Right lobe of liver (tissue), 6 donors: ENCODE results near the gene ESPN. TPM values are rescaled to one million over a fixed set of nuclear protein-coding genes. Genes with fewer than 3 reads are reported as not detected.
"Not testable (repeated sequence)": the region's sequence is repeated elsewhere in the genome, so short reads cannot be mapped to it uniquely, and the experiment has no call there.

Experiments used
- ATAC-seq, 4 donors: fragments of 200-7000 bp; cut with Tn5 transposase; one replicate each; pipeline ENCODE4 v1.9.1; 2020; ENCODE audit warnings: mild to moderate bottlenecking in 4 of 4, moderate library complexity in 4 of 4
- DNase-seq, 3 donors: peaks; one replicate each; pipeline ENCODE4 v3.0.0-alpha.2; 2020
- H3K27ac ChIP-seq, 3 donors: fragments of 200-600 bp; one replicate each; pipeline ENCODE4 v1.8.0; 2022
- H3K27me3 ChIP-seq, 2 donors: fragments of 200-600 bp; one replicate each; pipeline ENCODE4 v1.8.0; 2022
- H3K36me3 ChIP-seq, 4 donors: fragments of 200-600 bp; sonication (generic) in 1 of 4; one replicate each; pipeline versions ENCODE4 v1.5.1 to v1.8.0; 2017 to 2022; ENCODE audit warnings: control low read depth in 1 of 4
- H3K4me1 ChIP-seq, 4 donors: fragments of 200-600 bp; sonication (generic) in 1 of 4; one replicate each; pipeline versions ENCODE4 v1.5.1 to v1.8.0; 2017 to 2022; ENCODE audit warnings: control low read depth in 1 of 4
- H3K4me3 ChIP-seq, 3 donors: fragments of 200-600 bp; one replicate each; pipeline ENCODE4 v1.8.0; 2022
- H3K9me3 ChIP-seq, 4 donors: fragments of 200-600 bp; sonication (generic) in 1 of 4; one replicate each; pipeline versions ENCODE4 v1.5.1 to v1.8.0; 2017 to 2022; ENCODE audit warnings: control low read depth in 1 of 4
- POLR2A ChIP-seq: fragments of 450-650 bp; IDR thresholded peaks from one replicate; pipeline ENCODE4 v1.6.1; 2017; ENCODE audit warnings: antibody characterized with exemption, mild to moderate bottlenecking
- WGBS: methylation state at CpG from one replicate; pipeline ENCODE4 v1.1.6; 2018; ENCODE audit warnings: low coverage, low lambda C conversion rate; ENCODE audit not compliant: insufficient coverage; ENCODE audit errors: missing lambda C conversion rate; 5-methylcytosine and 5-hydroxymethylcytosine counted together
- intact Hi-C, 2 donors: fragments of 100-400 bp; cut with DNase I; formaldehyde crosslinking; loops; one replicate each; pipeline versions ENCODE4 v1.11.2 to v1.14.1; 2022
- total RNA-seq, 6 experiments: library from RNA; depleted of rRNA in 2 of 6; stranded (reverse); fragments of >200 nt in 2 of 6; fragmentation: NEBNext Ultra II Directional in 3 of 6; extraction: Animal tissue kit (Norgen Biotek cat#: 25700) in 3 of 6; gene quantifications; one replicate each; pipeline versions ENCODE4 v1.1.0 to v1.2.4, GENCODE V29; 2016 to 2023
- TF ChIP-seq, protein P1 (sequence below), 4 donors: fragments of 200-600 bp in 3 of 4; fragments of 450-650 bp in 1 of 4; IDR thresholded peaks; one replicate each; pipeline versions ENCODE4 v1.5.1 to v1.8.0; 2016 to 2022; ENCODE audit warnings: antibody characterized with exemption in 4 of 4, mild to moderate bottlenecking in 2 of 4
- donor health status: DM: no; HTN: yes; CAD: no.
- donor health status: DM: no; HTN: no; CAD: no.
- donor health status: DM: no; HTN: no; CAD: no.
- donor health status: DM: no; HTN: yes; CAD: no.
- donor health status: DM: no; HTN: yes; CAD: no.

The ESPN gene
- total RNA-seq, 6 experiments from 2014 or later = 81.6 to 149 (median 120) TPM

DNA sequence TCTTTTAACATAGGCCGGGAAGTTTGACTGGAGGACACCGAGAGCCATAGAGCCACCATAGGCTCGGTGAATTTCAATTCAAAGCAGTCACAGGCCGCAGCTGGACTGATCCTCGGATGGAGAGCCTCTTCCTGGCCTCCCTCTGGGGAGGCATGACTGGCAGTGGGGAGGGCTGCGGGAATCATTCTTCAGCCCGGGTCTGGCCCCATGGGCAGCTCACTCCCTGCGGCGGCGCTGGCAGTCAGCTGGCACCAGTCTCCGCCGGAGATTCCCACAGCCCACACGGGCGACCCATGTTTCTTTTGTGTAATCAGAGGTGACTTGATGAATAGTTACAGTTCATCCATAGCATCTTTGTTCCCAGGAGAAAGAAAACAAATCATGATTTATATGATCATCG lies 10.6 kb downstream of the ESPN start:
- WGBS = 65% methylated on average over 2 of the region's 15 CpGs
- DNase-seq = no peak
- H3K27me3 ChIP-seq = no peaks in the 10 kb centered on the region

DNA sequence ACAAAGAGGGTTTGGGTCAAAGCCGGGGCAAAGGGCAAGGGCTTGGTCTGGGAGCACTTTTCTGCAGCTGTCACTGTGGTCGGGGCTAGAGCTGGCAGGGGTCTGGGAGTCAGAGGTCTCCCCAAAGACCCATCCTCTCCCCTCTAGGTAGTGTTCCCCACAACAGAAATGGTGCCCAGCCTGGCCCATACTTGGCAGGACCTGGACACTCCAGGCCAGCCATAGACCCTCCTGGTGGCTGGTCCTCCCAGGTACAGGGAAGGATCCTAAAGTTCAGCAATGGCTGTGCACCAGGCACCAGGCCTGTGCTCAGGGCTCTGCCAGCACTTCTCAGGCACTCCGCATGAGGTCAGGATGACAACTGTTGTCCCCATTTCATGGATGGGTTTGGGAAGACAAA lies 11.0 kb downstream of the ESPN start:
- WGBS = 68% methylated on average over 3 of the region's 3 CpGs
- no peak overlapping the region for H3K4me3 ChIP-seq
- intact Hi-C loops = no loop called here
- H3K36me3 ChIP-seq = no peaks in the 10 kb centered on the region
- H3K4me1 ChIP-seq = peaks cover 0 to 7% (median 1%) of the 10 kb centered on the region in 4 donors
- no peaks in the 10 kb centered on the region for H3K9me3 ChIP-seq
- TF ChIP-seq, protein P1, sequence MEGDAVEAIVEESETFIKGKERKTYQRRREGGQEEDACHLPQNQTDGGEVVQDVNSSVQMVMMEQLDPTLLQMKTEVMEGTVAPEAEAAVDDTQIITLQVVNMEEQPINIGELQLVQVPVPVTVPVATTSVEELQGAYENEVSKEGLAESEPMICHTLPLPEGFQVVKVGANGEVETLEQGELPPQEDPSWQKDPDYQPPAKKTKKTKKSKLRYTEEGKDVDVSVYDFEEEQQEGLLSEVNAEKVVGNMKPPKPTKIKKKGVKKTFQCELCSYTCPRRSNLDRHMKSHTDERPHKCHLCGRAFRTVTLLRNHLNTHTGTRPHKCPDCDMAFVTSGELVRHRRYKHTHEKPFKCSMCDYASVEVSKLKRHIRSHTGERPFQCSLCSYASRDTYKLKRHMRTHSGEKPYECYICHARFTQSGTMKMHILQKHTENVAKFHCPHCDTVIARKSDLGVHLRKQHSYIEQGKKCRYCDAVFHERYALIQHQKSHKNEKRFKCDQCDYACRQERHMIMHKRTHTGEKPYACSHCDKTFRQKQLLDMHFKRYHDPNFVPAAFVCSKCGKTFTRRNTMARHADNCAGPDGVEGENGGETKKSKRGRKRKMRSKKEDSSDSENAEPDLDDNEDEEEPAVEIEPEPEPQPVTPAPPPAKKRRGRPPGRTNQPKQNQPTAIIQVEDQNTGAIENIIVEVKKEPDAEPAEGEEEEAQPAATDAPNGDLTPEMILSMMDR (IDR thresholded peaks at IDR 0.05) = no peak
- TF ChIP-seq POLR2A = no peak
- DNase-seq (no peak), ATAC-seq (no peak)
- H3K27ac ChIP-seq = no peak overlapping the region
- no peaks in the 10 kb centered on the region for H3K27me3 ChIP-seq

More for the DNA sequence above, 10.6 kb downstream of the ESPN start:
- intact Hi-C loops = no loop called here
- TF ChIP-seq, protein P1 (IDR thresholded peaks at IDR 0.05) = no peak
- H3K36me3 ChIP-seq = no peaks in the 10 kb centered on the region
- no peak for ATAC-seq
- H3K4me3 ChIP-seq = no peak overlapping the region
- peaks cover 0 to 7% (median 1%) of the 10 kb centered on the region in 4 donors for H3K4me1 ChIP-seq
- H3K9me3 ChIP-seq = no peaks in the 10 kb centered on the region
- H3K27ac ChIP-seq = no peak overlapping the region

DNA sequence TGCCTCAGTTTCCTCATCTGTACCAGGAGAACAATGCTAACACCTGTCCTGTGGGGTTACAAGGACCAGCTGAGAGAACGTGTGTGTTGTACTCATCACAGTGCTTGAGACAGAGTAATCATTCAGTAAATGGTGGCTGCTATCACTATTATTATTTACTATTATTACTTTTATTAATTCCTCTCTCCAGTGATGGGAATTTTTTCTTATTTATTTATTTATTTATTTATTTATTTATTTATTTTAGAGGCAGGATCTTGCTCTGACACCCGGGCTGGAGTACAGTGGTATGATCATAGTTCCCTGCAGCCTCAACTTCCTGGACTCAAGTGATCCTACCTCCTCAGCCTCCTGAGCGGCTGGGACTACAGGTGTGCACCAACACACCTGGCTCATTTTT lies 11.7 kb downstream of the ESPN start:
- H3K4me3 ChIP-seq, H3K4me1 ChIP-seq, ATAC-seq, H3K9me3 ChIP-seq, intact Hi-C loops, H3K36me3 ChIP-seq, H3K27ac ChIP-seq, H3K27me3 ChIP-seq, DNase-seq: not testable (repeated sequence)
- WGBS = 57% methylated on average over 3 of the region's 3 CpGs

DNA sequence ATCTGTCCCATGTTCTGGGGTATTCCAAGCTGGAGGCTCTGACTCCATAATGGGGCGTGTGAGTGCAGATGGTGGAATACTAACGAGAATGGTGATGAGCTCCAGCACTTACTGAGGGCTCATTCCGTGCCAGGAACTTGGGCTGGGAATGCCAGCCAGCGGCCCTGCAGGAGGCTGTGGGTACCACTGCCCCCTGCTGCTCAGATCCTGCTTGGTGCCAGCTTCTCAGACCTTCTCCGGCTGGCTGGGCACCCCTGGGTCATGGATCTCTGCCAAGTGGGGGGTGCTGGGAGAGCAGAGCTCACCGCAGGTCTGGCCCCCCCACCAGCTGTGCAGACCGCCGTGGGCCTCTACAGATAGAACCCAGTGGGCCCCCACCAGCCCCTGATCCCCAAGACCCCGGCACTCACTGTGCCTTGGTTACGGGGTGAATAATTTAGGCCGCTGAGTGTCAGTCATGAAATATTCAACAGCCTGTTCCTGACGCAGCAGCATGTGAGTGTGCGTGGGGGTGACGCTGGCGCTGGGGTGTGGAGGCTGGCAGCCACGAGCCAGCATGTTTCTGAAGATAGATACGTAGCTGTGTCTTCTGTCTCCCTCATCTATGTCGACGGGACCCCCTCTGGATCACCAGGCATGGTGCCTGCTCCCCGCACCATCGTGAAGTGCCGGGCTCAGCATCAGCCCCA lies 12.6 kb downstream of the ESPN start:
- WGBS = 26% methylated on average over 7 of the region's 22 CpGs
- H3K4me3 ChIP-seq, H3K9me3 ChIP-seq, H3K4me1 ChIP-seq, H3K27ac ChIP-seq, ATAC-seq, H3K36me3 ChIP-seq, intact Hi-C loops, DNase-seq, H3K27me3 ChIP-seq: not testable (repeated sequence)
- TF ChIP-seq, protein P1 (IDR thresholded peaks at IDR 0.05) = peak in 2 of 4 donors; percentile 8 to 16

DNA sequence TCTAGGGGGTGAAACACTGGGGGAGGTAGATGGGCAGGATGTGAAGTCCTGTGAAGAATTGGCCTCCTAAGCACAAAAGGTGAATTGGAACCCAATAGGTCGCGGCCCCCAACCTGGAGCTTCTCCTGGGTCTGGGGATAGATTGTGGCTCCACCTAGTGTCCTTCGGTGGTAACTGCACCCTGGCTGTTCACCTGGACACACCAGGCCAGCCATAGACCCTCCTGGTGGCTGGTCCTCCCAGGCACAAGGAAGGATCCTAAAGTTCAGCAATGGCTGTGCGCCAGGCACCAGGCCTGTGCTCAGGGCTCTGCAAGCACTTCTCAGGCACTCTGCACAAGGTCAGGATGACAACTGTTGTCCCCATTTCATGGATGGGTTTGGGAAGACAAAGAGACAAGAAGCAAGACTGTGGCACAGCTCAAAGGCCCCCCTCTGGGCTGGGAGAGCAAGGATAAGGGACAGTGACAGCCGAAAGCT lies 13.5 kb downstream of the ESPN start:
- H3K36me3 ChIP-seq = no peaks in the 10 kb centered on the region
- no peaks in the 10 kb centered on the region for H3K9me3 ChIP-seq
- TF ChIP-seq, protein P1 (IDR thresholded peaks at IDR 0.05) = peak; percentile 78 to 95 (median 92)
- no peak for TF ChIP-seq POLR2A
- peak; percentile 65 to 77 (median 74) for ATAC-seq
- no peak overlapping the region for H3K4me3 ChIP-seq
- peaks cover 0 to 7% (median 1%) of the 10 kb centered on the region in 4 donors for H3K4me1 ChIP-seq
- DNase-seq = peak in 1 of 3 donors; percentile 65
- 0% methylated on average over 3 of the region's 5 CpGs for WGBS
- intact Hi-C loops = no loop called here
- no peaks in the 10 kb centered on the region for H3K27me3 ChIP-seq
- no peak overlapping the region for H3K27ac ChIP-seq
